Measurements from ENCODE around the gene PDGFRB. TPM values are rescaled to one million over a fixed set of nuclear protein-coding genes. Genes with fewer than 3 reads are reported as not detected.
A peak's percentile ranks its signal among the peaks of the same experiment; 100 is the strongest.

Gene PDGFRB
- total and polyA plus RNA-seq, 9 of the 15 experiments (the other 6 are each of a cell fraction or from before 2014, with no cell fraction given), result 0.01 to 1.5 (median 0.09) TPM; not detected in 3

DNA sequence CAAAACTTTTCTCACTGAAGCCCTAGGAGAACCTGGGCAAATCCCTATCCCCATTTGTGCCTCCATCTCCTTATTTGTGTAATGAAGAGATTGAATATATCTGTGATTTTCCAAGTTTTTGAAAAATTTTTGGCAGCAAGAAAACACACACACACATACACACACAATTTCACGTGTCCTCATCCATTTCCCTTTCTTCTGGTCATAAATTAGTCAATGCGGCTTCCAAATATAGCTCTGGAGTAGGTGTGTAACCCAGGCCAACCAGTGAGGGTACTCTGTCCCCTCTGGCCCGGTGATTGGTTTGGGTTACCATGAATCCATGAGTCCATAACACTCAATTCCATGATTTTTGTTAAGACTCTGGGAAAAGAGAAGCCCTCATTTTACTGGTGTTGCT is 82.0 kb downstream of the PDGFRB start:
- peaks cover 0 to 3% of the 10 kb centered on the region in 2 experiments; a peak in 2 of 5 replicates for H3K4me1 ChIP-seq (replicated peaks in 1 of 2; ENCODE audit: control insufficient read depth in 2 of 2, insufficient read depth in 2 of 2, low read length in 2 of 2)
- H3K79me2 ChIP-seq (ENCODE audit: control insufficient read depth, insufficient read depth, low read length), result no peaks in the 10 kb centered on the region
- H3K36me3 ChIP-seq (ENCODE audit: control insufficient read depth, insufficient read depth, low read length), result no peaks in the 10 kb centered on the region
- FAIRE-seq (no peak), DNase-seq (ENCODE audit: extremely low read depth in 1 of 4, low spot score in 3 of 4) (no peak), ATAC-seq (no peak)
- CTCF ChIA-PET (ENCODE audit: low intra/inter-chr PET ratio), result no interaction called here
- in situ Hi-C loops (cut with MboI) (no loop called here), intact Hi-C loops (cut with micrococcal nuclease) (loop anchor here (10.0 kb wide), 1 partner anchor 51 kb away; no protein-coding TSS in a partner anchor)
- WGBS (ENCODE audit: insufficient coverage, low coverage, missing lambda C conversion rate), result 2% methylated on average over 3 of the region's 3 CpGs
- no peak overlapping the region for H3K4me2 ChIP-seq (ENCODE audit: insufficient read depth, low read length)
- H3K9ac ChIP-seq (ENCODE audit: insufficient read depth in 1 of 2, low read depth in 2 of 2, low read length in 2 of 2), result no peak overlapping the region
- H2AFZ ChIP-seq (ENCODE audit: low read depth, low read length), result no peak overlapping the region
- peaks cover 12 to 51% of the 10 kb centered on the region in 2 experiments for H3K27me3 ChIP-seq (ENCODE audit: control insufficient read depth in 2 of 2, insufficient read depth in 2 of 2, low read length in 2 of 2)
- H4K20me1 ChIP-seq (replicated peaks; ENCODE audit: control insufficient read depth, insufficient read depth, low read length), result no peaks in the 10 kb centered on the region
- TF ChIP-seq, protein P1, sequence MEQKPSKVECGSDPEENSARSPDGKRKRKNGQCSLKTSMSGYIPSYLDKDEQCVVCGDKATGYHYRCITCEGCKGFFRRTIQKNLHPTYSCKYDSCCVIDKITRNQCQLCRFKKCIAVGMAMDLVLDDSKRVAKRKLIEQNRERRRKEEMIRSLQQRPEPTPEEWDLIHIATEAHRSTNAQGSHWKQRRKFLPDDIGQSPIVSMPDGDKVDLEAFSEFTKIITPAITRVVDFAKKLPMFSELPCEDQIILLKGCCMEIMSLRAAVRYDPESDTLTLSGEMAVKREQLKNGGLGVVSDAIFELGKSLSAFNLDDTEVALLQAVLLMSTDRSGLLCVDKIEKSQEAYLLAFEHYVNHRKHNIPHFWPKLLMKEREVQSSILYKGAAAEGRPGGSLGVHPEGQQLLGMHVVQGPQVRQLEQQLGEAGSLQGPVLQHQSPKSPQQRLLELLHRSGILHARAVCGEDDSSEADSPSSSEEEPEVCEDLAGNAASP (IDR thresholded peaks at IDR 0.05), result no peak
- TF ChIP-seq MEF2A (IDR thresholded peaks at IDR 0.05; ENCODE audit: control insufficient read depth, low read depth, low read length) (0 out of 2 replicates have a peak, but pooled peaks have one; percentile 45), ZKSCAN8 (CRISPR knock-in tag; IDR thresholded peaks at IDR 0.05) (no peak), MEF2D (tag; conservative IDR thresholded peaks at IDR 0.05; ENCODE audit: low read depth) (peak; percentile 72), RFX7 (CRISPR knock-in tag; IDR thresholded peaks at IDR 0.05) (no peak), PKNOX1 (IDR thresholded peaks at IDR 0.05) (peak; percentile 49), CTCF (IDR thresholded peaks at IDR 0.05 in 2 of 3, conservative IDR thresholded peaks at IDR 0.05 in 1 of 3; ENCODE audit: insufficient read depth in 2 of 3, low read depth in 1 of 3, low read length in 3 of 3) (no peak), MLLT1 (IDR thresholded peaks at IDR 0.05) (no peak), MEIS2 (IDR thresholded peaks at IDR 0.05; ENCODE audit: partially characterized antibody) (peak; percentile 83)
- TF ChIP-seq, protein P2, sequence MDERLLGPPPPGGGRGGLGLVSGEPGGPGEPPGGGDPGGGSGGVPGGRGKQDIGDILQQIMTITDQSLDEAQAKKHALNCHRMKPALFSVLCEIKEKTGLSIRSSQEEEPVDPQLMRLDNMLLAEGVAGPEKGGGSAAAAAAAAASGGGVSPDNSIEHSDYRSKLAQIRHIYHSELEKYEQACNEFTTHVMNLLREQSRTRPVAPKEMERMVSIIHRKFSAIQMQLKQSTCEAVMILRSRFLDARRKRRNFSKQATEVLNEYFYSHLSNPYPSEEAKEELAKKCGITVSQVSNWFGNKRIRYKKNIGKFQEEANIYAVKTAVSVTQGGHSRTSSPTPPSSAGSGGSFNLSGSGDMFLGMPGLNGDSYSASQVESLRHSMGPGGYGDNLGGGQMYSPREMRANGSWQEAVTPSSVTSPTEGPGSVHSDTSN (CRISPR knock-in tag; IDR thresholded peaks at IDR 0.05; ENCODE audit: low read depth), result no peak
- TF ChIP-seq, protein P2 (tag; conservative IDR thresholded peaks at IDR 0.05; ENCODE audit: low read depth), result peak; percentile 73
- POLR2A ChIA-PET, result interaction anchor here (0.7 to 1.8 kb wide), 2 partner anchors 10 to 51 kb away, joined by 4 to 6 read pairs; no protein-coding TSS in a partner anchor
- H3K27ac ChIP-seq (ENCODE audit: extremely low read depth, low read depth, low read length), result no peak overlapping the region
- BruUV-seq (replicated peaks), result no TSS peak
- no peaks in the 10 kb centered on the region for H3K9me1 ChIP-seq (ENCODE audit: control insufficient read depth, insufficient read depth, low read length)
- H3K4me3 ChIP-seq, result no peak overlapping the region
- H3K9me3 ChIP-seq (replicated peaks; ENCODE audit: control insufficient read depth, insufficient read depth, low read depth, low read length), result no peaks in the 10 kb centered on the region
